AG04450 (cell line): Measurements from ENCODE around the gene KCNE1. TPM values are rescaled to one million over a fixed set of nuclear protein-coding genes. Genes with fewer than 3 reads are reported as not detected.
"Not testable (repeated sequence)": the region's sequence is repeated elsewhere in the genome, so short reads cannot be mapped to it uniquely, and the experiment has no call there.

Experiments used
- CTCF ChIA-PET: fragments of 300-600, 350-600 bp; formaldehyde crosslinking; extraction: SDS; loops from one replicate; lab custom pipeline; 2022; ENCODE audit warnings: antibody characterized with exemption, inconsistent platforms; lab: Charles Lee
- POLR2A ChIA-PET: fragments of 350-600 bp; formaldehyde crosslinking; extraction: SDS; loops from one replicate; lab custom pipeline; 2021; ENCODE audit warnings: antibody characterized with exemption, inconsistent platforms; lab: Yijun Ruan, JAX
- DNase-seq: peaks from one replicate; pipeline ENCODE4 v3.0.0-alpha.2; 2011; ENCODE audit warnings: low read depth, low spot score
- H3K27ac ChIP-seq: one replicate; pipeline ENCODE4 v1.5.1; 2012; ENCODE audit warnings: low read depth, low read length, control low read depth
- H3K27me3 ChIP-seq: one replicate; pipeline ENCODE4 v1.6.0; 2012; ENCODE audit warnings: low read length; ENCODE audit not compliant: control insufficient read depth, insufficient read depth
- H3K4me3 ChIP-seq: 2 replicates; pipeline ENCODE4 v1.5.1; 2011; ENCODE audit warnings: mild to moderate bottlenecking, low read depth, low read length, control low read depth
- H3K9me3 ChIP-seq: 2 replicates; pipeline ENCODE4 v1.5.1; 2012; ENCODE audit warnings: low read length; ENCODE audit not compliant: control insufficient read depth, insufficient read depth
- polyA plus RNA-seq: library from polyadenylated mRNA; depleted of rRNA; stranded (reverse); fragments of >200 nt; gene quantifications from 2 replicates; pipeline ENCODE4 v1.2.3, GENCODE V29; 2011
- TF ChIP-seq, protein P1 (sequence below): IDR thresholded peaks from 2 replicates; pipeline ENCODE4 v1.5.1; 2011; ENCODE audit warnings: low read depth, low read length, control low read depth, inconsistent platforms

Gene KCNE1
- polyA plus RNA-seq, 1 experiment: 0.38 TPM

GRCh38 chr21:34558166-34558565 is 46.2 kb upstream of the KCNE1 start:
- Histone ChIP-seq H3K9me3 (peaks cover 2% of the 10 kb centered on the region; the same call in 1 of the 2 replicates), H3K4me3 (no peak overlapping the region), H3K27ac (no peak overlapping the region), H3K27me3 (no peaks in the 10 kb centered on the region)
- ChIA-PET POLR2A (interaction anchor here (1.5 kb wide), 1 partner anchor 31 kb away, joined by 3 read pairs; no protein-coding TSS in a partner anchor), CTCF (interaction anchor here (0.5 kb wide), 1 partner anchor 1830 kb away, joined by 3 read pairs; no protein-coding TSS in a partner anchor)
- TF ChIP-seq, protein P1, sequence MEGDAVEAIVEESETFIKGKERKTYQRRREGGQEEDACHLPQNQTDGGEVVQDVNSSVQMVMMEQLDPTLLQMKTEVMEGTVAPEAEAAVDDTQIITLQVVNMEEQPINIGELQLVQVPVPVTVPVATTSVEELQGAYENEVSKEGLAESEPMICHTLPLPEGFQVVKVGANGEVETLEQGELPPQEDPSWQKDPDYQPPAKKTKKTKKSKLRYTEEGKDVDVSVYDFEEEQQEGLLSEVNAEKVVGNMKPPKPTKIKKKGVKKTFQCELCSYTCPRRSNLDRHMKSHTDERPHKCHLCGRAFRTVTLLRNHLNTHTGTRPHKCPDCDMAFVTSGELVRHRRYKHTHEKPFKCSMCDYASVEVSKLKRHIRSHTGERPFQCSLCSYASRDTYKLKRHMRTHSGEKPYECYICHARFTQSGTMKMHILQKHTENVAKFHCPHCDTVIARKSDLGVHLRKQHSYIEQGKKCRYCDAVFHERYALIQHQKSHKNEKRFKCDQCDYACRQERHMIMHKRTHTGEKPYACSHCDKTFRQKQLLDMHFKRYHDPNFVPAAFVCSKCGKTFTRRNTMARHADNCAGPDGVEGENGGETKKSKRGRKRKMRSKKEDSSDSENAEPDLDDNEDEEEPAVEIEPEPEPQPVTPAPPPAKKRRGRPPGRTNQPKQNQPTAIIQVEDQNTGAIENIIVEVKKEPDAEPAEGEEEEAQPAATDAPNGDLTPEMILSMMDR: no peak
- DNase-seq: no peak

DNA sequence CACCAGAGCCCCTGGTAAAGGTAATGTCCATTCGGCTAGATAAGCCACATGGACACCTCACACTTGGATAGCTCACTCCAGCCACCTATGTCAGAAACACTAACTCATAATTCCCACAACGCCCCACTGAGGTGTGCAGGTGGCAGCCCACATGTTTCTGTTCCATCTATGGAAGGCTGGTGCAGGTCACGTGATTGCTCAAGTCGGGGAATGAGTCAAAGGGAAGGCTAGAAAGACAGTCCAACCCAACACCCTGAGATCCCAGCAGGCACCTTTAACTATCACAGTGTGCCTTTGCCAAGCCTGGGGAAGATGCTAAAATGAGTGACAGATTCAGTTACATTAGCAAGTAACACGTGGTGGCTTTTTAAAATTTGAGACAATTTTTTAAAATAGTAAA is 45.3 kb upstream of the KCNE1 start:
- H3K9me3 ChIP-seq: peaks cover 2% of the 10 kb centered on the region; the same call in 1 of the 2 replicates
- no peaks in the 10 kb centered on the region for H3K27me3 ChIP-seq
- no peak overlapping the region for H3K4me3 ChIP-seq
- ChIA-PET POLR2A (no interaction called here), CTCF (no interaction called here)
- TF ChIP-seq, protein P1: no peak
- DNase-seq: no peak
- no peak overlapping the region for H3K27ac ChIP-seq

- DNase-seq, H3K9me3 ChIP-seq, H3K4me3 ChIP-seq, POLR2A ChIA-PET, H3K27me3 ChIP-seq, H3K27ac ChIP-seq: not testable (repeated sequence)
- CTCF ChIA-PET: interaction anchor here (1.0 kb wide), 1 partner anchor 48 kb away, joined by 3 read pairs; no protein-coding TSS in a partner anchor
Measured at GRCh38 chr21:34554670-34555069, 42.7 kb upstream of the KCNE1 start.

DNA sequence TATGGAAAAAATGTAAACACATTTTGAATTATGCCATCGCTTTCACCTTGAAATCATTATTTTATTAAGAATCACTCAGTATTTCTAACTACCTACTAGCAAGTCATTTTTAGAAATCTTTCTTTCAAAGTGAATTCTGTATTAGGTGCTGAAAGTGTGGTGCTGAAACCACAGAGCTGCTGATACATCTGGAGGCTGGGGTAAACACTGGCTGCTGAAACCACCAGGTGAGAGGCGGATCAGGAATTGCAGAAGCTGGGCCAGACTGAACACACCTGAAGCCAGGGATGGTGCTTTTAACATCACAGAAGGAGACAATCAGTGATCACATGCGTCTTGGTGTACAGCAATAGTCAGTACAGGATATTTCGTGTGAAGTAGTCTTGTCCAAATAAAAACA is 42.2 kb upstream of the KCNE1 start:
- ChIA-PET CTCF (interaction anchor here (1.0 kb wide), 1 partner anchor 49 kb away, joined by 3 read pairs; no protein-coding TSS in a partner anchor), POLR2A (interaction anchor here (1.2 to 2.2 kb wide), 2 partner anchors 28 to 29 kb away, joined by 4 to 15 read pairs; no protein-coding TSS in a partner anchor)
- Histone ChIP-seq H3K9me3 (peaks cover 2% of the 10 kb centered on the region; the same call in 1 of the 2 replicates), H3K4me3 (no peak overlapping the region), H3K27ac (peak overlapping the region; percentile 13), H3K27me3 (no peaks in the 10 kb centered on the region)
- TF ChIP-seq, protein P1: no peak
- DNase-seq: no peak

DNA sequence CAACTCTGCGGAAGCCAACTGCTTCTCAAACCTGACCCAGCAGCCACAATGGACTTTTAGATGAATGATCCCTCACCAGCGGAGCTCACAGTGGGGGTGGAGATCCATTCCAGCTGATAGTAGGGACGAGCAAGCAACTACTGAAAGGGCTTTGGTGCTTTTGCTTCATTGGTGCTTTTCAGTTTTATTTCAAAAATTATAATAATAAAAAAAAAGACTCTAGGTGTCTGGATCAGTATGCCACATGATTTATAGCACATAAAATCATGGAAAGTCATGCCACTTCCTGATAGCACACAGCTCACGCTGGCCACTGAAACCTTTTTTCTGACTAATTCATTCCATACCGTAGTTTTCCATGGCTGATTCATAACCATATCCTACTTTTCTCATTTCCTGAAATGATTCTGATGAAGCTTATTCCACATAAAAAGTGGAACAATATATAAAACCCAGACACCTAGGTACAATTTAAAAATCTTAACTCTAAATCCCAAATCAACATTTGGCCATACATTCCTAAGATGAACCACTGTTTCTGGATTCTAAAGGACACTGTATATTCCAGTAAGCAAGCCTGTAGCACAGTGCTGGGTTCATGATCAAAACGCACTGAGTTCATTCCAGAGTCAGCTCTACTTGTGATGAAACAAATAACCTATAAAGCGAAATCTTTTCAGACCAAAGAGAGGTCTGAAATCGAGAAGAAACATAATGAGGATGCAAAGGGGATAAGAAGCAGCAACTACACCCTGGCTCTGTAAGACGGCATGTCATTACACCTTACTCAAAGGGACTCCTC is 41.3 kb upstream of the KCNE1 start:
- H3K9me3 ChIP-seq: peaks cover 2% of the 10 kb centered on the region; the same call in 1 of the 2 replicates
- POLR2A ChIA-PET: interaction anchor here (0.6 to 2.2 kb wide), 4 partner anchors 22 to 1529 kb away, joined by 3 to 15 read pairs (median 4); no protein-coding TSS in a partner anchor
- CTCF ChIA-PET: interaction anchor here (0.7 to 2.0 kb wide), 4 partner anchors 12 to 49 kb away, joined by 3 to 8 read pairs (median 4); no protein-coding TSS in a partner anchor
- TF ChIP-seq, protein P1: no peak
- H3K27ac ChIP-seq: peak overlapping the region; percentile 84
- no peak for DNase-seq
- peak overlapping the region; percentile 34 for H3K4me3 ChIP-seq
- H3K27me3 ChIP-seq: no peaks in the 10 kb centered on the region
